HCT116 (cell line): Measurements from ENCODE around the gene RUNDC3A. TPM values are rescaled to one million over a fixed set of nuclear protein-coding genes. Genes with fewer than 3 reads are reported as not detected.
"Not testable (repeated sequence)": the region's sequence is repeated elsewhere in the genome, so short reads cannot be mapped to it uniquely, and the experiment has no call there.

Source experiments
- ATAC-seq: fragments of 200-7000 bp; cut with Tn5 transposase; 2 replicates; pipeline ENCODE4 v1.9.1; 2020; ENCODE audit warnings: mild to moderate bottlenecking, moderate library complexity
- BruUV-seq: library from RNA; stranded (reverse); fragments of 400-500 nt; replicated peaks from 2 replicates; lab custom pipeline; 2021; lab: Mats Ljungman, UMichigan
- CTCF ChIA-PET: fragments of 300-600 bp; sonication (Branson Sonifier 250); formaldehyde crosslinking; loops from one replicate; lab custom pipeline; 2021; ENCODE audit warnings: antibody characterized with exemption; lab: Charles Lee
- POLR2A ChIA-PET: fragments of 300-600, 350-600 bp; sonication (Branson Sonifier 250); formaldehyde crosslinking; loops from one replicate; lab custom pipeline; 2021; ENCODE audit warnings: antibody characterized with exemption; lab: Charles Lee
- RAD21 ChIA-PET, 2 experiments: fragments of 300-600 bp; sonication (Branson Sonifier 250); formaldehyde crosslinking; loops; one replicate each; lab custom pipeline; 2023; ENCODE audit warnings: low total read pairs in 2 of 2; ENCODE audit not compliant: uncharacterized antibody in 2 of 2, unreplicated experiment in 2 of 2, low non-redundant PET in 1 of 2; lab: Charles Lee
- DNase-seq: peaks from one replicate; pipeline ENCODE4 v3.0.0-alpha.2; 2010; ENCODE audit warnings: low read depth, low spot score
- H2AFZ ChIP-seq: fragments of 200-600 bp; shearing (Covaris generic), sonication (generic); 2 replicates; pipeline ENCODE4 v1.6.1; 2017; ENCODE audit warnings: low read depth, mixed run types, mixed read lengths, antibody characterized with exemption, low read length; ENCODE audit not compliant: poor library complexity, severe bottlenecking
- H3K27ac ChIP-seq: 2 replicates; pipeline ENCODE4 v1.5.1; 2012; ENCODE audit warnings: low read depth, low read length
- H3K27me3 ChIP-seq: fragments of 200-600 bp; sonication (generic); 2 replicates; pipeline ENCODE4 v1.6.1; 2016; ENCODE audit warnings: mixed run types, low read length, mixed read lengths; ENCODE audit not compliant: insufficient read depth
- H3K36me3 ChIP-seq, 2 experiments: fragments of 200-500 bp in 1 of 2; fragments of 200-600 bp in 1 of 2; sonication (Bioruptor generic) in 1 of 2; sonication (generic) in 1 of 2; 2 replicates each; pipeline versions ENCODE4 v1.5.1 to v1.6.1; 2014 to 2016; ENCODE audit warnings: low read length in 2 of 2, inconsistent platforms in 1 of 2, mixed read lengths in 1 of 2, mixed run types in 1 of 2; ENCODE audit not compliant: insufficient read depth in 2 of 2, control insufficient read depth in 1 of 2
- H3K4me1 ChIP-seq, 2 experiments: fragments of 200-600 bp in 1 of 2; sonication (generic) in 1 of 2; 2 replicates each; pipeline versions ENCODE4 v1.5.1 to v1.6.1; 2012 to 2017; ENCODE audit warnings: low read length in 2 of 2, inconsistent platforms in 1 of 2, mild to moderate bottlenecking in 1 of 2, mixed read lengths in 1 of 2, mixed run types in 1 of 2, moderate library complexity in 1 of 2; ENCODE audit not compliant: insufficient read depth in 2 of 2, control insufficient read depth in 1 of 2
- H3K4me2 ChIP-seq: fragments of 200-600 bp; sonication (generic); 2 replicates; pipeline ENCODE4 v1.6.1; 2017; ENCODE audit warnings: mixed run types, low read length, mixed read lengths
- H3K4me3 ChIP-seq, 2 experiments: fragments of 200-600 bp in 1 of 2; sonication (generic) in 1 of 2; replicated peaks in 1 of 2; 2 replicates each; pipeline ENCODE4 v1.5.1; 2011 to 2016; ENCODE audit warnings: low read length in 2 of 2, control low read depth in 1 of 2, low read depth in 1 of 2, mild to moderate bottlenecking in 1 of 2, mixed read lengths in 1 of 2, mixed run types in 1 of 2
- H3K79me2 ChIP-seq: fragments of 200-600 bp; sonication (generic); 2 replicates; pipeline ENCODE4 v1.6.1; 2017; ENCODE audit warnings: mild to moderate bottlenecking, mixed run types, low read length, moderate library complexity, mixed read lengths; ENCODE audit not compliant: insufficient read depth
- H3K9ac ChIP-seq: fragments of 200-600 bp; sonication (generic); 2 replicates; pipeline ENCODE4 v1.6.1; 2016; ENCODE audit warnings: low read length, mixed read lengths
- H3K9me2 ChIP-seq: fragments of 200-600 bp; sonication (generic), shearing (Covaris generic); 2 replicates; pipeline ENCODE4 v1.6.1; 2017; ENCODE audit warnings: mixed run types, mild to moderate bottlenecking, moderate library complexity; ENCODE audit not compliant: insufficient read depth
- H3K9me3 ChIP-seq, 2 experiments: fragments of 200-500 bp in 1 of 2; fragments of 200-600 bp in 1 of 2; sonication (Bioruptor generic) in 1 of 2; sonication (generic) in 1 of 2; 2 replicates each; pipeline ENCODE4 v1.6.1; 2014 to 2017; ENCODE audit warnings: low read length in 2 of 2, mixed read lengths in 2 of 2, inconsistent platforms in 1 of 2, low read depth in 1 of 2, mild to moderate bottlenecking in 1 of 2, mixed run types in 1 of 2, moderate library complexity in 1 of 2; ENCODE audit not compliant: control insufficient read depth in 1 of 2, insufficient read depth in 1 of 2
- H4K20me1 ChIP-seq: fragments of 200-600 bp; sonication (generic), shearing (Covaris generic); 2 replicates; pipeline ENCODE4 v1.6.1; 2017; ENCODE audit warnings: mixed run types, mild to moderate bottlenecking, moderate library complexity; ENCODE audit not compliant: insufficient read depth
- ELF1 ChIP-seq: IDR thresholded peaks from 2 replicates; pipeline ENCODE4 v1.6.1; 2012; ENCODE audit warnings: low read depth, borderline replicate concordance
- EZH2 ChIP-seq: fragments of 200-600 bp; sonication (generic); IDR thresholded peaks from 2 replicates; pipeline ENCODE4 v1.6.1; 2017; ENCODE audit warnings: antibody characterized with exemption, mixed run types
- FOSL1 ChIP-seq: IDR thresholded peaks from 2 replicates; pipeline ENCODE4 v1.6.1; 2012; ENCODE audit warnings: low read depth
- POLR2A ChIP-seq: IDR thresholded peaks from 2 replicates; pipeline ENCODE4 v1.7.0; 2011; ENCODE audit warnings: borderline replicate concordance; ENCODE audit not compliant: insufficient read depth, insufficient read length; ENCODE audit errors: extremely low read depth
- RAD21 ChIP-seq: IDR thresholded peaks from 2 replicates; pipeline ENCODE4 v1.6.1; 2012; ENCODE audit warnings: low read depth, mild to moderate bottlenecking
- SRF ChIP-seq: IDR thresholded peaks from 2 replicates; pipeline ENCODE4 v1.6.1; 2012; ENCODE audit warnings: low read depth
- TCF7L2 ChIP-seq: IDR thresholded peaks from 2 replicates; pipeline ENCODE4 v1.7.0; 2011; ENCODE audit warnings: borderline replicate concordance, inconsistent platforms; ENCODE audit not compliant: insufficient read depth, insufficient read length; ENCODE audit errors: extremely low read depth
- YY1 ChIP-seq: IDR thresholded peaks from 2 replicates; pipeline ENCODE4 v1.6.1; 2011; ENCODE audit warnings: low read length, low read depth, moderate library complexity, mild to moderate bottlenecking; ENCODE audit not compliant: insufficient replicate concordance; ENCODE audit errors: extremely low read depth
- ZFX ChIP-seq: fragments of 450-650 bp; IDR thresholded peaks from 2 replicates; pipeline ENCODE4 v1.6.1; 2017
- intact Hi-C: fragments of 100-400 bp; cut with micrococcal nuclease; formaldehyde crosslinking; loops from 2 replicates; pipeline ENCODE4 v1.10.0; 2022
- total RNA-seq: library from RNA; stranded (reverse); gene quantifications from one replicate; pipeline ENCODE4 v1.2.1, GENCODE V29; 2021; ENCODE audit not compliant: unreplicated experiment
- TF ChIP-seq, protein P1 (sequence below): IDR thresholded peaks from 2 replicates; pipeline ENCODE4 v1.6.1; 2012
- TF ChIP-seq, protein P2 (sequence below): IDR thresholded peaks from 2 replicates; pipeline ENCODE4 v1.6.1; 2012
- TF ChIP-seq, protein P3 (sequence below): IDR thresholded peaks from 2 replicates; pipeline ENCODE4 v1.6.1; 2012; ENCODE audit warnings: low read depth

RUNDC3A gene
- total RNA-seq, 1 experiment from 2014 or later = 0.61 TPM

- peak; percentile 59 for TF ChIP-seq TCF7L2
- TF ChIP-seq, protein P1, sequence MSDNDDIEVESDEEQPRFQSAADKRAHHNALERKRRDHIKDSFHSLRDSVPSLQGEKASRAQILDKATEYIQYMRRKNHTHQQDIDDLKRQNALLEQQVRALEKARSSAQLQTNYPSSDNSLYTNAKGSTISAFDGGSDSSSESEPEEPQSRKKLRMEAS = peak; percentile 99
- TF ChIP-seq EZH2 = no peak
- peak; percentile 2; the same call in 1 of the 2 replicates for TF ChIP-seq RAD21
Measured at GRCh38 chr17:44326861-44327444, 18.6 kb downstream of the RUNDC3A start (continued).

DNA sequence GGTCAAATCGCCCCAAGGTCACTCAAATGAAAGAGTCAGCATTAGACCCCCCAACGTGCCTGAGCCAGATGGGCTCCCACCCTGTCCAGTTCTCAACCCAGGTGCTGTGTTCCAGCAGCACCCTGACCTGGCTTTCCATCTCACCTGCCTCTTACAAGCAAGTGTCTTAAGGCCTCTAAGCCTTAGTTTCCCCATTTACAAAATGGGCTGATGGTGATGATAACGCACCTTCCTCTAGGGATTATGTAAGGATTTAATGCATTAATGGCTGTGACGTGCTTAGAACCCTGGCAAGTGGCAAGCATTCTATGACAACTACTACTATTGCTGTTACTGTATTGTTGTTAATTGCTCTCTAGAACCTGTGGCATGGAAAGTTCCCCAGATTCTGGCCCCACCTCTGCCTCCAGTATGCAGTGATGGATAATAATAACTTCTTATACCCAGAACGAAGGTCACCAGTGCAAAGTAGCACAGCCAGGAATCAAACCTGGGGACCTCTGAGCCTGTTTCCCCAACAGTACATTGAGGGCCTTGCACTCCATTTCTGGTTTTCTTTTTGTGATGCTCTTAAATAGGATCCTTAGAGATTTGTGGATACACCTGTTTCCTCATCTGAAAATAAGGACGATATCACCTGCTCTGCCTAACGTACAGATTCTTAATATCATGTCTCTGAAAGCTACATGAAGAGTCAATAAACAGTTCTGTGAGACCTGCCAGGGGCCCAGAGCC, 19.5 kb downstream of the RUNDC3A start:
- Histone ChIP-seq H3K27me3 (no peaks in the 10 kb centered on the region), H4K20me1 (no peaks in the 10 kb centered on the region), H3K4me3 (no peak overlapping the region), H3K79me2 (peaks cover 32% of the 10 kb centered on the region), H3K9me2 (no peaks in the 10 kb centered on the region), H2AFZ (no peak overlapping the region), H3K36me3 (no peaks in the 10 kb centered on the region), H3K9ac (no peak overlapping the region), H3K4me1 (peaks cover 18 to 40% of the 10 kb centered on the region in 2 experiments), H3K4me2 (peak overlapping the region; percentile 33; the same call in 1 of the 2 replicates), H3K9me3 (no peaks in the 10 kb centered on the region), H3K27ac (peak overlapping the region; percentile 23; the same call in 1 of the 2 replicates)
- TF ChIP-seq, protein P2, sequence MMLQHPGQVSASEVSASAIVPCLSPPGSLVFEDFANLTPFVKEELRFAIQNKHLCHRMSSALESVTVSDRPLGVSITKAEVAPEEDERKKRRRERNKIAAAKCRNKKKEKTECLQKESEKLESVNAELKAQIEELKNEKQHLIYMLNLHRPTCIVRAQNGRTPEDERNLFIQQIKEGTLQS = no peak
- TF ChIP-seq YY1 (no peak), FOSL1 (no peak), ELF1 (no peak), POLR2A (no peak), TCF7L2 (no peak), RAD21 (no peak), EZH2 (no peak), ZFX (no peak), SRF (no peak)
- TF ChIP-seq, protein P3, sequence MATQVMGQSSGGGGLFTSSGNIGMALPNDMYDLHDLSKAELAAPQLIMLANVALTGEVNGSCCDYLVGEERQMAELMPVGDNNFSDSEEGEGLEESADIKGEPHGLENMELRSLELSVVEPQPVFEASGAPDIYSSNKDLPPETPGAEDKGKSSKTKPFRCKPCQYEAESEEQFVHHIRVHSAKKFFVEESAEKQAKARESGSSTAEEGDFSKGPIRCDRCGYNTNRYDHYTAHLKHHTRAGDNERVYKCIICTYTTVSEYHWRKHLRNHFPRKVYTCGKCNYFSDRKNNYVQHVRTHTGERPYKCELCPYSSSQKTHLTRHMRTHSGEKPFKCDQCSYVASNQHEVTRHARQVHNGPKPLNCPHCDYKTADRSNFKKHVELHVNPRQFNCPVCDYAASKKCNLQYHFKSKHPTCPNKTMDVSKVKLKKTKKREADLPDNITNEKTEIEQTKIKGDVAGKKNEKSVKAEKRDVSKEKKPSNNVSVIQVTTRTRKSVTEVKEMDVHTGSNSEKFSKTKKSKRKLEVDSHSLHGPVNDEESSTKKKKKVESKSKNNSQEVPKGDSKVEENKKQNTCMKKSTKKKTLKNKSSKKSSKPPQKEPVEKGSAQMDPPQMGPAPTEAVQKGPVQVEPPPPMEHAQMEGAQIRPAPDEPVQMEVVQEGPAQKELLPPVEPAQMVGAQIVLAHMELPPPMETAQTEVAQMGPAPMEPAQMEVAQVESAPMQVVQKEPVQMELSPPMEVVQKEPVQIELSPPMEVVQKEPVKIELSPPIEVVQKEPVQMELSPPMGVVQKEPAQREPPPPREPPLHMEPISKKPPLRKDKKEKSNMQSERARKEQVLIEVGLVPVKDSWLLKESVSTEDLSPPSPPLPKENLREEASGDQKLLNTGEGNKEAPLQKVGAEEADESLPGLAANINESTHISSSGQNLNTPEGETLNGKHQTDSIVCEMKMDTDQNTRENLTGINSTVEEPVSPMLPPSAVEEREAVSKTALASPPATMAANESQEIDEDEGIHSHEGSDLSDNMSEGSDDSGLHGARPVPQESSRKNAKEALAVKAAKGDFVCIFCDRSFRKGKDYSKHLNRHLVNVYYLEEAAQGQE = no peak
- BruUV-seq = no TSS peak
- POLR2A ChIA-PET = interaction anchor here (1.0 kb wide), 1 partner anchor 142 kb away, joined by 3 read pairs; no protein-coding TSS in a partner anchor
- ATAC-seq (no peak), DNase-seq (no peak)
- CTCF ChIA-PET = interaction anchor here (0.8 to 1.3 kb wide), 4 partner anchors 18 to 124 kb away, joined by 3 to 6 read pairs (median 4); partner anchors contain the start of gene GRN
- RAD21 ChIA-PET = interaction anchor here in 1 of 2 experiments (1.2 kb wide), 1 partner anchor 117 kb away, joined by 4 read pairs; no protein-coding TSS in a partner anchor
- intact Hi-C loops = loop anchor here (2.0 kb wide), 2 partner anchors 109 to 117 kb away; partner anchors contain the start of gene UBTF

- H3K27me3 ChIP-seq, DNase-seq, H3K9ac ChIP-seq, ATAC-seq, RAD21 ChIA-PET, H3K27ac ChIP-seq, BruUV-seq, H2AFZ ChIP-seq, H3K36me3 ChIP-seq, H3K4me3 ChIP-seq, H3K9me2 ChIP-seq, H4K20me1 ChIP-seq, intact Hi-C loops, H3K9me3 ChIP-seq, H3K4me2 ChIP-seq, POLR2A ChIA-PET: not testable (repeated sequence)
- H3K79me2 ChIP-seq = peaks cover 16% of the 10 kb centered on the region
- CTCF ChIA-PET = interaction anchor here (1.1 to 2.3 kb wide), 2 partner anchors 193 to 228 kb away, joined by 3 to 13 read pairs; partner anchors contain the start of gene FZD2
- peaks cover 18 to 34% of the 10 kb centered on the region in 2 experiments for H3K4me1 ChIP-seq
Measured at GRCh38 chr17:44329516-44329915, 21.1 kb downstream of the RUNDC3A start.
